GM12878 (cell line): Measurements from ENCODE around the gene MICAL3. TPM values are rescaled to one million over a fixed set of nuclear protein-coding genes. Genes with fewer than 3 reads are reported as not detected.

Experiments
- ATAC-seq: fragments of 200-7000 bp; cut with Tn5 transposase; 3 replicates; pipeline ENCODE4 v1.9.1; 2020; ENCODE audit warnings: mild to moderate bottlenecking, moderate library complexity
- BruUV-seq: library from RNA; stranded (reverse); fragments of 400-500 nt; replicated peaks from 2 replicates; lab custom pipeline; 2021; lab: Mats Ljungman, UMichigan
- CTCF ChIA-PET: fragments of 300-600 bp; sonication (Branson Sonifier 250); formaldehyde crosslinking; extraction: SDS; loops from one replicate; lab custom pipeline; 2021; ENCODE audit warnings: inconsistent platforms; lab: Yijun Ruan, JAX
- POLR2A ChIA-PET: fragments of 350-600 bp; formaldehyde crosslinking; extraction: SDS; loops from one replicate; lab custom pipeline; 2021; ENCODE audit warnings: inconsistent platforms; lab: Charles Lee
- RAD21 ChIA-PET: fragments of 300-600 bp; sonication (Branson Sonifier 250); formaldehyde crosslinking; loops from one replicate; lab custom pipeline; 2023; ENCODE audit warnings: antibody characterized with exemption; ENCODE audit not compliant: unreplicated experiment; lab: Charles Lee
- SMC1A ChIA-PET: fragments of 300-600 bp; sonication (Branson Sonifier 250); formaldehyde crosslinking; loops from one replicate; lab custom pipeline; 2023; ENCODE audit not compliant: unreplicated experiment, uncharacterized antibody; lab: Charles Lee
- DNase-seq: peaks from one replicate; pipeline ENCODE4 v3.0.0-alpha.2; 2011; ENCODE audit warnings: low read depth, low spot score
- FAIRE-seq: peaks from 3 replicates; lab custom pipeline; 2011; peaks lifted over from hg19 to GRCh38; lab: Jason Lieb, UNC
- H2AFZ ChIP-seq: 2 replicates; pipeline ENCODE4 v1.6.0; 2011; ENCODE audit warnings: low read depth, low read length, control low read depth; ENCODE audit not compliant: control insufficient read depth
- H3K27ac ChIP-seq: 2 replicates; pipeline ENCODE4 v1.5.1; 2011; ENCODE audit warnings: control low read depth; ENCODE audit not compliant: control insufficient read depth, insufficient read depth
- H3K27me3 ChIP-seq, 2 experiments: replicated peaks in 1 of 2; 2 replicates each; pipeline versions ENCODE4 v1.6.0 to v1.6.1; 2011; ENCODE audit warnings: low read length in 1 of 2; ENCODE audit not compliant: control insufficient read depth in 2 of 2, insufficient read depth in 2 of 2
- H3K36me3 ChIP-seq, 2 experiments: 2 replicates each; pipeline ENCODE4 v1.5.1; 2011; ENCODE audit warnings: low read length in 1 of 2; ENCODE audit not compliant: control insufficient read depth in 2 of 2, insufficient read depth in 2 of 2
- H3K4me1 ChIP-seq: 2 replicates; pipeline ENCODE4 v1.6.1; 2011; ENCODE audit warnings: mild to moderate bottlenecking, low read length, moderate library complexity, mixed read lengths; ENCODE audit not compliant: control insufficient read depth, insufficient read depth
- H3K4me2 ChIP-seq: 2 replicates; pipeline ENCODE4 v1.6.0; 2011; ENCODE audit warnings: control low read depth; ENCODE audit not compliant: control insufficient read depth, insufficient read depth
- H3K4me3 ChIP-seq: fragments of 200-600 bp; sonication (generic); 2 replicates; pipeline ENCODE4 v1.5.1; 2016
- H3K79me2 ChIP-seq: 2 replicates; pipeline ENCODE4 v1.6.0; 2011; ENCODE audit warnings: low read length; ENCODE audit not compliant: control insufficient read depth, insufficient read depth
- H3K9ac ChIP-seq: 2 replicates; pipeline ENCODE4 v1.8.0; 2011; ENCODE audit warnings: low read length, control low read depth, mixed read lengths; ENCODE audit not compliant: control insufficient read depth, insufficient read depth
- H3K9me3 ChIP-seq: replicated peaks from 3 replicates; pipeline ENCODE4 v1.5.1; 2011; ENCODE audit warnings: mild to moderate bottlenecking, low read length; ENCODE audit not compliant: control insufficient read depth, insufficient read depth
- H4K20me1 ChIP-seq: 2 replicates; pipeline ENCODE4 v1.6.0; 2011; ENCODE audit not compliant: control insufficient read depth, insufficient read depth
- BRCA1 ChIP-seq: IDR thresholded peaks from 2 replicates; pipeline ENCODE4 v1.6.1; 2011; ENCODE audit warnings: low read depth, low read length, improper control_type of control experiment
- CEBPZ ChIP-seq: fragments of 150-350 bp; IDR thresholded peaks from 2 replicates; pipeline ENCODE4 v1.6.1; 2016; ENCODE audit warnings: low read depth, low read length
- EP300 ChIP-seq, 2 experiments: fragments of 150-350 bp in 1 of 2; IDR thresholded peaks; 2 replicates each; pipeline ENCODE4 v1.6.1; 2011 to 2012; ENCODE audit warnings: low read depth in 2 of 2, low read length in 2 of 2, borderline replicate concordance in 1 of 2, improper control_type of control experiment in 1 of 2, inconsistent platforms in 1 of 2; ENCODE audit not compliant: control insufficient read depth in 1 of 2
- EZH2 ChIP-seq: IDR thresholded peaks from 2 replicates; pipeline ENCODE4 v1.6.1; 2012; ENCODE audit warnings: low read depth, mild to moderate bottlenecking, control low read depth, inconsistent platforms, low read length, borderline replicate concordance; ENCODE audit not compliant: control insufficient read depth
- FOS ChIP-seq: IDR thresholded peaks from 3 replicates; pipeline ENCODE4 v1.6.1; 2011; ENCODE audit warnings: borderline replicate concordance; ENCODE audit not compliant: insufficient read length; ENCODE audit errors: extremely low read depth
- GATAD2B ChIP-seq: fragments of 450-650 bp; conservative IDR thresholded peaks from 2 replicates; pipeline ENCODE4 v1.6.1; 2017; ENCODE audit warnings: low read depth, mild to moderate bottlenecking, moderate library complexity
- HDAC6 ChIP-seq: fragments of 200-600 bp; sonication (generic); IDR thresholded peaks from one replicate; pipeline ENCODE4 v1.8.0; 2017; ENCODE audit warnings: antibody characterized with exemption; ENCODE audit not compliant: unreplicated experiment
- LARP7 ChIP-seq: fragments of 450-650 bp; IDR thresholded peaks from 2 replicates; pipeline ENCODE4 v1.6.1; 2017; ENCODE audit warnings: mild to moderate bottlenecking
- NFXL1 ChIP-seq: fragments of 450-650 bp; IDR thresholded peaks from 2 replicates; pipeline ENCODE4 v1.6.1; 2017; ENCODE audit warnings: antibody characterized with exemption, mild to moderate bottlenecking, borderline replicate concordance
- NR2F1 ChIP-seq: fragments of 450-650 bp; conservative IDR thresholded peaks from 2 replicates; pipeline ENCODE4 v1.6.1; 2017; ENCODE audit warnings: mild to moderate bottlenecking
- SIX5 ChIP-seq: IDR thresholded peaks from 2 replicates; pipeline ENCODE4 v1.6.1; 2011; ENCODE audit warnings: mild to moderate bottlenecking, low read depth, low read length, moderate library complexity; ENCODE audit not compliant: severe bottlenecking
- SMAD5 ChIP-seq: IDR thresholded peaks from 2 replicates; pipeline ENCODE4 v1.6.1; 2016; ENCODE audit warnings: antibody characterized with exemption, low read depth
- ZNF592 ChIP-seq: fragments of 450-650 bp; IDR thresholded peaks from 2 replicates; pipeline ENCODE4 v1.6.1; 2017; ENCODE audit warnings: mild to moderate bottlenecking, moderate library complexity
- WGBS: methylation state at CpG from one replicate; pipeline ENCODE4 v1.1.6; 2016; ENCODE audit warnings: low lambda C conversion rate; ENCODE audit not compliant: insufficient replicate concordance, insufficient coverage; ENCODE audit errors: missing lambda C conversion rate; 5-methylcytosine and 5-hydroxymethylcytosine counted together
- in situ Hi-C: fragments of 300-500 bp; cut with MboI; formaldehyde crosslinking; loops from 9 replicates; pipeline ENCODE4 v1.14.3; 2018; ENCODE audit warnings: mixed read lengths
- intact Hi-C: fragments of 100-400 bp; cut with micrococcal nuclease; formaldehyde crosslinking; loops from one replicate; pipeline ENCODE4 v1.14.2; 2022; ENCODE audit not compliant: unreplicated experiment
- polyA plus RNA-seq, 11 experiments: library from polyadenylated mRNA; depleted of rRNA in 4 of 11; unstranded in 6 of 11; stranded (reverse) in 5 of 11; fragments of >200 nt; fragmentation: Nextera tagmentation in 4 of 11; fragmentation: Illumina TruSeq in 1 of 11; extraction: Ambion mirVana in 4 of 11; extraction: Trizol in 1 of 11; gene quantifications; 1 replicate in 1 of 11; 2 replicates in 10 of 11; pipeline versions ENCODE4 v1.2.1 to v1.2.3, GENCODE V29; 2011 to 2016; ENCODE audit warnings: inconsistent platforms in 2 of 11, missing spikeins in 2 of 11, low read depth in 1 of 11
- total RNA-seq, 4 experiments: library from RNA; depleted of rRNA in 3 of 4; stranded (reverse); fragments of >200 nt in 3 of 4; fragmentation: Illumina TruSeq in 1 of 4; extraction: Trizol in 1 of 4; gene quantifications; 2 replicates each; pipeline versions ENCODE4 v1.2.1 to v1.2.3, GENCODE V29; 2013 to 2021
- TF ChIP-seq, protein P1 (sequence below): IDR thresholded peaks from 2 replicates; pipeline ENCODE4 v1.6.1; 2012; ENCODE audit warnings: low read depth, low read length, improper control_type of control experiment
- TF ChIP-seq, protein P2 (sequence below): fragments of 450-650 bp; IDR thresholded peaks from 2 replicates; pipeline ENCODE4 v1.6.1; 2016; ENCODE audit warnings: mild to moderate bottlenecking

MICAL3 gene
- total and polyA plus RNA-seq, 10 of the 15 experiments (the other 5 are each of a cell fraction or from before 2014, with no cell fraction given) = 2.6 to 92.2 (median 24.0) TPM

GRCh38 chr22:17870407-17870806 lies 154.0 kb downstream of the MICAL3 start:
- peaks cover 17 to 43% of the 10 kb centered on the region in 2 experiments for H3K36me3 ChIP-seq

More at GRCh38 chr22:17870407-17870806, 154.0 kb downstream of the MICAL3 start:
- H3K4me3 ChIP-seq = no peak overlapping the region
- TF ChIP-seq NFXL1 (no peak), CEBPZ (no peak), SMAD5 (no peak), BRCA1 (no peak), FOS (no peak), GATAD2B (no peak), HDAC6 (no peak), EP300 (IDR thresholded peaks at IDR 0.05; ENCODE audit: borderline replicate concordance in 1 of 2, control insufficient read depth in 1 of 2, low read depth in 2 of 2, low read length in 2 of 2) (no peak), LARP7 (no peak), NR2F1 (no peak), SIX5 (no peak), ZNF592 (no peak), EZH2 (no peak)
- TF ChIP-seq, protein P1, sequence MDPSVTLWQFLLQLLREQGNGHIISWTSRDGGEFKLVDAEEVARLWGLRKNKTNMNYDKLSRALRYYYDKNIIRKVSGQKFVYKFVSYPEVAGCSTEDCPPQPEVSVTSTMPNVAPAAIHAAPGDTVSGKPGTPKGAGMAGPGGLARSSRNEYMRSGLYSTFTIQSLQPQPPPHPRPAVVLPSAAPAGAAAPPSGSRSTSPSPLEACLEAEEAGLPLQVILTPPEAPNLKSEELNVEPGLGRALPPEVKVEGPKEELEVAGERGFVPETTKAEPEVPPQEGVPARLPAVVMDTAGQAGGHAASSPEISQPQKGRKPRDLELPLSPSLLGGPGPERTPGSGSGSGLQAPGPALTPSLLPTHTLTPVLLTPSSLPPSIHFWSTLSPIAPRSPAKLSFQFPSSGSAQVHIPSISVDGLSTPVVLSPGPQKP = no peak
- TF ChIP-seq, protein P2, sequence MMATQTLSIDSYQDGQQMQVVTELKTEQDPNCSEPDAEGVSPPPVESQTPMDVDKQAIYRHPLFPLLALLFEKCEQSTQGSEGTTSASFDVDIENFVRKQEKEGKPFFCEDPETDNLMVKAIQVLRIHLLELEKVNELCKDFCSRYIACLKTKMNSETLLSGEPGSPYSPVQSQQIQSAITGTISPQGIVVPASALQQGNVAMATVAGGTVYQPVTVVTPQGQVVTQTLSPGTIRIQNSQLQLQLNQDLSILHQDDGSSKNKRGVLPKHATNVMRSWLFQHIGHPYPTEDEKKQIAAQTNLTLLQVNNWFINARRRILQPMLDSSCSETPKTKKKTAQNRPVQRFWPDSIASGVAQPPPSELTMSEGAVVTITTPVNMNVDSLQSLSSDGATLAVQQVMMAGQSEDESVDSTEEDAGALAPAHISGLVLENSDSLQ = no peak
- H3K27ac ChIP-seq = no peak overlapping the region
- no peak overlapping the region for H3K4me2 ChIP-seq
- no peak for DNase-seq
- H3K4me1 ChIP-seq = no peaks in the 10 kb centered on the region
- H3K27me3 ChIP-seq = no peaks in the 10 kb centered on the region
- H3K9ac ChIP-seq = no peak overlapping the region
- H4K20me1 ChIP-seq = no peaks in the 10 kb centered on the region
- no peaks in the 10 kb centered on the region for H3K79me2 ChIP-seq
- intact Hi-C loops = no loop called here
- no TSS peak for BruUV-seq
- ATAC-seq = no peak
- POLR2A ChIA-PET = no interaction called here
- 89% methylated on average over 8 of the region's 8 CpGs for WGBS
- H3K9me3 ChIP-seq = no peaks in the 10 kb centered on the region
- RAD21 ChIA-PET = no interaction called here
- CTCF ChIA-PET = interaction anchor here (1.9 kb wide), 1 partner anchor 206 kb away, joined by 7 read pairs; no protein-coding TSS in a partner anchor
- H2AFZ ChIP-seq = no peak overlapping the region
- in situ Hi-C loops = no loop called here
- FAIRE-seq = no peak
- SMC1A ChIA-PET = no interaction called here
